Measurements from ENCODE around the gene RNASE7.

Gene RNASE7

GRCh38 chr14:21071225-21072030, 29.3 kb downstream of the RNASE7 start:
- peak; percentile 23; the same call in 1 of the 2 replicates for TF ChIP-seq POLR2A (IDR thresholded peaks at IDR 0.05; ENCODE audit: low read depth, low read length)
- DNase-seq (ENCODE audit: insufficient read length, low spot score) (peak; percentile 73), FAIRE-seq (no peak)

GRCh38 chr14:21072031-21072473, 29.9 kb downstream of the RNASE7 start:
- DNase-seq (ENCODE audit: insufficient read length, low spot score) (no peak), FAIRE-seq (no peak)

GRCh38 chr14:21072781-21073339, 30.7 kb downstream of the RNASE7 start:
- DNase-seq (ENCODE audit: insufficient read length, low spot score): no peak
- TF ChIP-seq POLR2A (IDR thresholded peaks at IDR 0.05; ENCODE audit: low read depth, low read length): no peak
- FAIRE-seq: no peak

More at GRCh38 chr14:21072031-21072473, 29.9 kb downstream of the RNASE7 start:
- TF ChIP-seq POLR2A (IDR thresholded peaks at IDR 0.05; ENCODE audit: low read depth, low read length): no peak

GRCh38 chr14:21073921-21074320, 31.8 kb downstream of the RNASE7 start:
- TF ChIP-seq POLR2A (IDR thresholded peaks at IDR 0.05; ENCODE audit: low read depth, low read length): no peak
- FAIRE-seq (no peak), DNase-seq (ENCODE audit: insufficient read length, low spot score) (no peak)

- TF ChIP-seq POLR2A (IDR thresholded peaks at IDR 0.05; ENCODE audit: low read depth, low read length): no peak
- FAIRE-seq (no peak), DNase-seq (ENCODE audit: insufficient read length, low spot score) (no peak)
These were observed 32.5 kb downstream of the RNASE7 start for GRCh38 chr14:21074398-21075272.

- FAIRE-seq (no peak), DNase-seq (ENCODE audit: insufficient read length, low spot score) (no peak)
- no peak for TF ChIP-seq POLR2A (IDR thresholded peaks at IDR 0.05; ENCODE audit: low read depth, low read length)
These were observed 33.7 kb downstream of the RNASE7 start for GRCh38 chr14:21075719-21076437.

GRCh38 chr14:21077672-21078071, 35.5 kb downstream of the RNASE7 start:
- FAIRE-seq (no peak), DNase-seq (ENCODE audit: insufficient read length, low spot score) (no peak)
- TF ChIP-seq POLR2A (IDR thresholded peaks at IDR 0.05; ENCODE audit: low read depth, low read length): no peak

- FAIRE-seq: no peak
- no peak for DNase-seq (ENCODE audit: insufficient read length, low spot score)
- no peak for TF ChIP-seq POLR2A (IDR thresholded peaks at IDR 0.05; ENCODE audit: low read depth, low read length)
These were observed 36.1 kb downstream of the RNASE7 start for GRCh38 chr14:21078287-21078686.

- no peak for TF ChIP-seq POLR2A (IDR thresholded peaks at IDR 0.05; ENCODE audit: low read depth, low read length)
- FAIRE-seq: no peak
These were observed 36.6 kb downstream of the RNASE7 start for GRCh38 chr14:21078726-21079125.

GRCh38 chr14:21081521-21082142, 39.5 kb downstream of the RNASE7 start:
- DNase-seq (ENCODE audit: insufficient read length, low spot score): no peak
- FAIRE-seq: no peak
- no peak for TF ChIP-seq POLR2A (IDR thresholded peaks at IDR 0.05; ENCODE audit: low read depth, low read length)

More at GRCh38 chr14:21078726-21079125, 36.6 kb downstream of the RNASE7 start:
- no peak for DNase-seq (ENCODE audit: insufficient read length, low spot score)

- no peak for TF ChIP-seq POLR2A (IDR thresholded peaks at IDR 0.05; ENCODE audit: low read depth, low read length)
- DNase-seq (ENCODE audit: insufficient read length, low spot score): no peak
- FAIRE-seq: no peak
These were observed 41.6 kb downstream of the RNASE7 start for GRCh38 chr14:21083565-21084325.

GRCh38 chr14:21084396-21084795, 42.2 kb downstream of the RNASE7 start:
- TF ChIP-seq POLR2A (IDR thresholded peaks at IDR 0.05; ENCODE audit: low read depth, low read length): no peak
- no peak for FAIRE-seq
- DNase-seq (ENCODE audit: insufficient read length, low spot score): no peak

All from H54 (cell line).